Hindlimb muscle (tissue), 1 donor: ENCODE results near the gene ZNF804B. TPM values are rescaled to one million over a fixed set of nuclear protein-coding genes. Genes with fewer than 3 reads are reported as not detected.

Experiments used
- DNase-seq: peaks from one replicate; pipeline ENCODE4 v3.0.0-alpha.2; 2013
- polyA plus RNA-seq: library from polyadenylated mRNA; unstranded; fragments of 120-200 nt; gene quantifications from one replicate; pipeline ENCODE4 v1.2.1, GENCODE V29; 2013; ENCODE audit not compliant: insufficient read length

The ZNF804B gene
- polyA plus RNA-seq, 1 donor: not detected

DNA sequence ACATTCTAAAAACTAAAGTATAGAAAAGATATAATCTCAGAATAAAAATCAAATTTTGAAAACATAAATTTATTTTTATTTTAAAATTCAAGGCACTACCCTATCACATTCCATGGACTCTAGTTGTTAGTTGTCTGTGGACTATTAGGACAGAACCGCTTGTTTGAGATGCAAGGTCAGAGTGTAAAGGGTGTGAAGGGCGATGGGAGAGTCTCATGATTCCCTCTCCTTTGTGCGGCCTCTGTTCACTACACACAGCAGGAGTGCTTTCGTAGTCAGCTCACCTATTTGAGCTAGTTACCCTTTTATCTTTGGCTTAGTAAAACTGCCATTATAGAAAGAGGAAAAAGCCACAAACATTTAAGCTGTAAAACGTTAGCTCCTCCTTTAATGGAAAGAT is 225.8 kb downstream of the ZNF804B start:
- DNase-seq: no peak

GRCh38 chr7:89001306-89001705 is 241.8 kb downstream of the ZNF804B start:
- no peak for DNase-seq

- peak; percentile 19 for DNase-seq
Measured at GRCh38 chr7:89002981-89003956, 243.8 kb downstream of the ZNF804B start.

- no peak for DNase-seq
Measured at GRCh38 chr7:89012016-89012415, 252.5 kb downstream of the ZNF804B start.

- no peak for DNase-seq
Measured at GRCh38 chr7:89017695-89018094, 258.2 kb downstream of the ZNF804B start.

GRCh38 chr7:89021741-89022140 is 262.2 kb downstream of the ZNF804B start:
- no peak for DNase-seq

DNA sequence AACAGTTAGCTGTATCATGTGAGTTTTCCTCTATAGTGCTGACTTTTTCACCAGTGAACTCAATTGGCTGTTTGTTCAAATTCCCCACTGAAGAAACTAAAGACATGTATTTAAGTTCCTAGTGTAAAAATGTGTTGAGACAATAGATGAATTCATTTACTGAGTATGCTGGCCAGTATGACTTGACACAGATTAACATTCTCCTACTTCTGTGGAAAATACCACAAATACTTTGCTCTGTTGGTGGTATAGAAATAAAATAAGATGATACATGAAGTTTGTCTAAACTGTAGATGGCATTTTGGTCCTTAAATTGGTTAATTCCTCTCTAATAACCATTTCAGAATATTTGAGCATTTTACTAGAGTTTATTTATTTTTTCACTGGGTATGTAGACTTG is 263.7 kb downstream of the ZNF804B start:
- no peak for DNase-seq

GRCh38 chr7:89023877-89024276 is 264.4 kb downstream of the ZNF804B start:
- DNase-seq: no peak

DNA sequence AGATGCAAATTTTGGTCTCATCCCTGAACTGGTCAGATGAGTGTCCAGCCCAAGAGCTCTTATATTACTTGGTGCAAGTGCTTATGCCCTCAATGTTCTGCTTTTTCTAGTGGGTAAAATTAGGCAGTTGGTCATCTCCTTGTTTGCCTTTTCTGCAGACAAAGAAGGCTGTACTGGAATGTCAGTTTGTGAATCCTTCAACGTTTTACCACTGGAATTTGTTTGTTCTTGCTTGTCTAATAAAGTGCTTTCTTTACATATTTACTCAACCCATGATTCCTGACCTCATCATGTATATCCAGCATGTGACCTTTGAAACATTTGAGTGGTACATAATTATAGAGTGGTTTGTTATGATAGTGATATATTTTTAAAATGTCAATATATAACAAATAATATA is 268.3 kb downstream of the ZNF804B start:
- DNase-seq: no peak

DNA sequence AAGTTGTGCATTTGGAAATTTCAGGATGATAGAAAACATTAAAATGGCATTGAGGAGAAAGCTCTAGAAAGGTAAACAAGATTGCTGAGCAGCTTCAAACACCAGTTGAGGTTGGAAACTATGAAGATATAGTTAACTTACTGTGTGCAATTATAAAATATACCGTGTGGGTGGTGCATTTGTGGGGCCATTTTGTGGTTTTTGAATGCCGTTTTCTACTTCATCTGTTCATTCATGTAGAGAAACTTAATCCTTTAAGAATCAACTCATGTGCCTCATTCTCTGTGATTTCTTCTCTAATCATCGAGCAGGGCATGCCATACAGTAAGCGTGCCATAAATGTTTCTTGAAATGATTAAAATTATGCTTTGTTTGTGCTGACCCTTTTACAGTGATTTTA is 268.8 kb downstream of the ZNF804B start:
- DNase-seq: no peak

DNA sequence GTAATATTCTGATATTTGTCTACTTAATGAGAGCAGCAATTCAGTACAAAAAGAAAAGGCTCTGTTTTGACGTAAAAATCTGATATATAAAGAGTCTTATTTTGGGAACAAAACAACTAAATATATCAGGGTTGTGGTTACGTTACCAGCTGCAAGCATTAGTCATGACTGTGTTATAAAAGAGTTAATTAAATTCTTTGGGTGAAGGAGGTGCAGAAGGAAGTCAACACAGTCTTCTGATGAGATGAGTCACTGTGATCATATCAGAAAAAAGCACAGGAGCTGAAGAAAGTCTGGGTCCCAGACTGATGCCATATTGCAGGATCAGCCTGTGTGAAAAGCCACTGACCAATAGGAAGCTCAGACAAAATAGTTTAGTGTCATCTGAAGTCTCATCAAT is 270.4 kb downstream of the ZNF804B start:
- no peak for DNase-seq

GRCh38 chr7:89041240-89041639 is 281.7 kb downstream of the ZNF804B start:
- no peak for DNase-seq

GRCh38 chr7:89042940-89043339 is 283.4 kb downstream of the ZNF804B start:
- DNase-seq: no peak

DNA sequence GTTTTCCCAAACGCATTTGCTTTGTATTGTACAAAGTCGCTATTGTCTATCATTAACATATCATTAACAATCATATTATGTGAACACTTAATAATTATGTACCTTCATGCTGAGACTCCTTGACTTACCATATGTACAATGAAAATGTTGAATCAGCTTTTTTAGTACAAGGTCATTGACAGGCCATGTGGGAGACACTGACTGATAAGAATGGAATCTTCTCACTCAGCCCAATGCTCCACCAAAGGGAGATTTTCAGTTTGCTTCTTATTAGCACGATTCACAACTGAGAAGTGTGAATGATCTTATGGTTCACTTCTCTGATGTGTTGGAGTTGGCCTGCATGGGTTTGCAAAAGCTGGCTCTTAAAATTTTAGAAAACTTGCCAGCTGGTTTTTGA is 289.5 kb downstream of the ZNF804B start:
- DNase-seq: no peak

- DNase-seq: no peak
Measured at GRCh38 chr7:89053130-89053529, 293.6 kb downstream of the ZNF804B start.

GRCh38 chr7:89054361-89054760 is 294.9 kb downstream of the ZNF804B start:
- no peak for DNase-seq

GRCh38 chr7:89060234-89060633 is 300.7 kb downstream of the ZNF804B start:
- no peak for DNase-seq

DNA sequence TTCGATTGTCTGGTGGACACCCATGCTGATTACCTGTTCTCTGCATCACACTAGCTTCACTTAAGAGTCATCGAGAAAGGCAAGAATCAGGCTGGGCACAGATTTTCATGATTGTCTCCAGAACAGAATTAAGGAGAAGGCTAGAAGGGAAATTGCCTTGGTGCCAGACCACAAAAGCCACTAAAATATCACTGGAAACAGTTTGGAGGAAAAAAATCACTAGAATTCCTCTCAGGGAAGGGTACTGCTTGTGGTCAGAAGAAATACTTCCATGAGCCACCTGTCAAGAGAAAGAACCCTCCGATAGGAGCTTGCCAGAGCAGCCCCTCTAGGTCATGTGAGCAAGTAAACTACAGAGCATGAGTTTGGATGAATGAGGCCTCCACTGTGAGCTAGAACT is 305.3 kb downstream of the ZNF804B start:
- no peak for DNase-seq

DNA sequence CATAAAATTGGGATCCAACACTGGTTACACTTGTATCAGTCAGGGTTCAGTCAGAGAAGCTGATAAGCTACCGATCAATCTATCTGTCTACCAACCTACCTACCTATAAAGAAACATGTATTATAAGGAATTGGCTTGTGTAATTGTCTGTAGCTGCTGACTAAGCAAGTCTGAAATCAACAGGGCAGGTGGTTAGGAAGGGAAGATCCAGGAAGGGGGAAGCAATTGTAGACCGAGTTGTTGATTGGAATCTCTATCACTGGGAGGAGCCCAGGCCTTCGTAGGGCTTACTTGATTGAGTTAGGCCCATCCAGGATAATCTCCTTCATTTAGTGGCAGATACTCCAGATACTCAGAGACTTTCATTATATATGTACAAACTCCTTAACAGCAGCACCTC is 307.5 kb downstream of the ZNF804B start:
- no peak for DNase-seq

DNA sequence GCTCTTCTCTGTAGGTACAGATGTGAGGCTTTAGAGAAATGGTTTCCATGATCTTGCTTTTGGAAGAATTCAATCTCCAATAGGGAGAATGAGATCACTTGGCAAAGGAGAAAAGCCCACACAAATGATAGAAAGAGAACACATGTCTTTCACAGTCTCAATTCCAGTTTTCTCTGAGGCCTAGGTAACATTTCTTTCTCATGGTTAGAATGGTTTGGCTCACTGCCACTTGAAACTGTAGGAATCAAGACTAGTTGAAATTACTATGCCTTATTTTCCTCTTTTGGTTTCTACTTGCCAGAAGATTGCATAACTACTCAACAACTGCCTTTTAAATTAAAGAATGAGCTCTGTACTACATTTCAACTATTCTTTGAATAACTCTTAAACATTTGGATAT is 312.6 kb downstream of the ZNF804B start:
- no peak for DNase-seq

GRCh38 chr7:89073776-89074175 is 314.3 kb downstream of the ZNF804B start:
- no peak for DNase-seq

DNA sequence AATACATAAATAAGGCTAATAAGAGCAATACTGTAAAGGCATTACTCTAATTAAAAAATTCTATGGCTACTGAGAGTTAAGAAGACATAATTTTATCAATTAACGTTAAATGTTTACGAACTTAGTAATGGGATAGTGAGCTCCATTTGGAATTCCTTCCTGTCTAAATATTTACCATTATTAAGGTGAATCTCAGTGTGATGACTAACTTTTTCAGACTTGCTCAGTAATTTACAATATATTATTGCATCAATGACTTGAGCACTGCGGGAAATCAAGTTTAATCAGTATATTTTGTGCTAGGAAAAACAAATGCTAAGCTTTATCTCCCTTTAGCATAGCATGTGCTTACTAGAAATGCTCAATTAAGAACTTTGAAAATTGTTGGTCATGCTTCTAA is 318.5 kb downstream of the ZNF804B start:
- DNase-seq: no peak

GRCh38 chr7:89085580-89085979 is 326.1 kb downstream of the ZNF804B start:
- no peak for DNase-seq

GRCh38 chr7:89091550-89091949 is 332.1 kb downstream of the ZNF804B start:
- no peak for DNase-seq

DNA sequence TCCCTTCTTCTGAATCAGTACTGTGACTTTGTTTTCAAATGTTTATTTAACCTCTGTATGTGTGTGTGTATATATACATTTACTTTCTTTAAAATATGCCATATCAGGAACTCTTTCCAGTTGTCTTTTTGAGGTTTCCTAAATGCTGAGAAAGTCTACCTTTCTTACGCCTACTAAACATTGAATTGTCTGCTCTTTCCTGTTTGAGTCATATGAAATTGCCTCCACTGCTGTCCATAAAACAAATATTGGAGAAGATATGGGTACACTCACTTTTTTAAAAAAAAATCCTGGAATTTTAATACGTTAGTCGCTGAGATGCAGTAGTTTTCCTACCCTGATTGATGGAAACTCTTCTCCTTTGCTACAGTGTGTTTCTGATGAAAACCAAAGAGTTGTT is 334.8 kb downstream of the ZNF804B start:
- no peak for DNase-seq
